Measurements from ENCODE around the gene MSI2.

Gene MSI2

GRCh38 chr17:57247261-57247660 is 9.1 kb upstream of the MSI2 start:
- no peak for DNase-seq

GRCh38 chr17:57247913-57248312 is 8.4 kb upstream of the MSI2 start:
- DNase-seq = no peak

DNA sequence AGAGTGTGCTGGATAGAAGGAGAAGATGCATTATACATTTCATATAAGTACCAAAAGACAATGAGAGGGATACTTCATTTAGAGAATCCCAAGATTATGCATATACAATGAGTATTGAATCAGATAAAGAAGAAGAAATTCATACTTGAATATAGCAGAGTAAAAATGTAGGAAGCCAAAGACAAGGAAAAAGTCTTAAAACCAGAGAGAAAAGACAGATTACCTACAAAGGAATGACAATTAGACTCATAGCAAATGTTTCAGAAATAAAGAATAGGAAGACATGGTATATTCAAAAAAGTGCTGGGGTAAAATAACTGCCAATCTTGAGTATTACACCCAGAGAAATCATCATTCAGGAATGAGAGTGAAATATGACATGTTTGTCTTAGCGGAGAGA is 6.8 kb upstream of the MSI2 start:
- DNase-seq = no peak

DNA sequence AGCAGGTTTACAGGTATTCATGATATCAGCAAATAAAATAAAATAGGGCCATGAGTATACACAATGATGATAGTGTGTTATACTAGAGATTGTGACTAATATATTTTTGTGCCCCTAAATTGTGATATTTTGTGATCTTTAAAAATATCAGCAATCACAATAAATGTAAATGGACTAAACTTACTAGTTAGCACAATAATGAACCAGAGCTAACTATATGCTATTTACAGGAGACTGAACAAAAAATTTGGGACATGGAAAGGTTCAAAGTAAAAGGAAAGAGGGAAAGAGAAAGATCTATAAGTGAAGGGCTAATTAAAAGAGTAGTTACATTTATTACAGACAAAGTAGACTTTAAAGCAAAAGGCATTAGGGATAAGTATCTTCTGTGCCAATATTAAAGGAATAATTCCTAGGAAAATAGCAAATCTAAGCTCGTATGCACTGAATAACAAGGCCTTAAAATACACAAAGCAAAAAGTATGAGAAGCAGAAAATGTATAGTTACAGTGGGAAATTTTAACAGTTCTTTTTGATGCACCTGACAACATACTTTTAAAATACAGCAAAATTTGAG is 5.0 kb upstream of the MSI2 start:
- no peak for DNase-seq

GRCh38 chr17:57253362-57254065 is 2.8 kb upstream of the MSI2 start:
- no peak for DNase-seq

- DNase-seq = no peak
Observed at GRCh38 chr17:57255182-57255775, 1.0 kb upstream of the MSI2 start.

DNA sequence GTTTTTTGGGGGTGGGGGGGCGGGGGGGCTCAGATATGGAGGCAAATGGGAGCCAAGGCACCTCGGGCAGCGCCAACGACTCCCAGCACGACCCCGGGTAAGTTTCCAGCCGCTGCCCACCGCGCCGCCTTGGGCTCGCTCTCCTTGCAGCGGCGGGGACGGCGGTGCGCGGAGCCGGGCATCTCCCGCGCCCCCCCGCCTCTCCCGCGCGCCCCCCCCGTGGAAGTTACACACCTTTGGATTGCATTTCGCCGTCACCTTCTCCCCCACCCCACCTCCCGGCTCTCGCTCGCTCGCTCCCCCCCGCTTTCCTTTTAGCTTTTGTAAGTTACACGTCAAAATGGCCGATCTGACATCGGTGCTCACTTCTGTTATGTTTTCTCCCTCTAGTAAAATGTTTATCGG is 387 bp downstream of the MSI2 start:
- peak in 1 of 2 experiments; percentile 18 for DNase-seq

- DNase-seq = peak; percentile 35 to 44
Observed at GRCh38 chr17:57257195-57257894, 1.0 kb downstream of the MSI2 start.

DNA sequence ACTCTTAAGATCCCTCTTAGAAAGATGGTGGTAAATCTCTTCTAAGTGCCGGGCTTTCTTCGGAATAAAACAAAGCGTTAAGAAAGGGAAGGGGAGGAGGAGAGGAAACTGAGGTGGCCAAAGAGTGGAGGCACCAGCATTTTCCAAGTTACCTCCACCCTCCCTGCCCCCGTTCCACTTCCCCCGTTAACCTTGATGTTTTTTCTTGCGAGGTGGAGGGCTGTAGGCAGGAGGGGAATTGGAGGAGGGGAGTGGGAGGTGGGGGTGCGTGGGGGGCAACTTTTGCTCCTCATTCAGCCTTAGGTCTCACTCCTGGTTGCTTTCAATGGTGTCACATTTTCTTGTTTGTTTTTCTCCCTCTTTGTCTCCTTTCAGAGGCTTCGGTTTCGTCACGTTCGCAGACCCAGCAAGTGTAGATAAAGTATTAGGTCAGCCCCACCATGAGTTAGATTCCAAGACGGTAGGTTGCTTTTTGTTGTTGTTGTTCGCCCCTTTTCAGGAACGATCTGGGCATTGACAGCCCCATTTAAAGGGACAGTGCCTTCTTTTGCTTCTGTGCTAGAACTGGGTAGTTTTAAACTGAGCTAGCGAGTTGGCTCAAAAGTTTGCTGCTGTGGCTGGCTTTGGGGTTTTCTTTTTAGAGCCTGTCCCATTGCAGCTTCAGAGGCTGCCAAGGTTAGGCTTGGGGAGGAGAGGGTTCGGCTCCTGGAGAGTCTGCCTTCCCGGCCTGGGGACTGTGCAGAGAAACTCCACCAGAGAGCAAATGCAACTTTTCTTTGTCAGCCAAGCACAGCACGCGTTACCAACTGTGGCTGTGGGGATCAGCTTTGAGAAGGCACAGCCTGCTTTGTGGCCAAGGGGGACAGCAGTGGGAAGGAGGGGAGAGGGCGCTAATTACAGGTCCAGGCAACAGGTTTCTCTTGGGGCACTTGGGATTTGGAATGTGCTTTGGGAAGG is 1.9 kb downstream of the MSI2 start:
- peak in 1 of 2 experiments; percentile 30 for DNase-seq

DNA sequence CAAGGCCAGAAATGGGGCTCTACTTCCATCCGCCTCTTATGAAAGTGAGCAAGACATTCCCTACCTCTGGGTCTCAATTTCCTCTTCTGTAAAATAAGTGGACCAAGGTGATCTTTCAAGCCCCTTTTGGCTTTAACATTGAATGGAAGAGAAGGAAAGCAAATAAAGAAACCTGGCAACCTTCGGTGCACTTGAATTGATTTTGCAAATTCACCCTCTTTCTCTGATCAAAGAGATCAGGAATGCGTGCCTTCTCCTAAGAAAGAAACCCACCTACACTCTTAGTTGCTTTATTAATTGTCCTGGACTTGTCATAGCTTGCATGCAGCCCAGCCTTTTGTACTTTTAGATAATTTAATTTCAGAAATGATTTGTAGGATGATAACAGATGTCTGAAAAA is 3.0 kb downstream of the MSI2 start:
- DNase-seq = no peak

DNA sequence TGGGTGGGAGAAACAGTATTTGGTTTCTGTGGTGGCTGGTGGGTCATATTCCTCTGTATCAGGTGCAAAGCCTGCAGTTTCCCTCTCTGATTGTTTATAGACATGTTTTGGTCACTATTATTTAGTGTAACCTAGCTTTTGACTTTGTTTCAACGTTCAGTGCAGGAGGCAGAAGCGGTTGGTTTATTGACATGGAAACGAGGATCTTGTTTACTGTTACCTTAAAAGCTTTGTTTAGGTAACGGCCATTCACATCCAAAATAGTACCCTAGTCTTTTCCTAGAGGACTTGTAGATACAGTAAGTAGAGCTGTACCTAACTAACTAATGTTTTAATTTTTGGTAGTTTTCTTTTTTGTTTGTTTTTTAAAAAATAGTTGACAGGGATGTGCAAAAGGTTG is 3.5 kb downstream of the MSI2 start:
- DNase-seq = no peak

DNA sequence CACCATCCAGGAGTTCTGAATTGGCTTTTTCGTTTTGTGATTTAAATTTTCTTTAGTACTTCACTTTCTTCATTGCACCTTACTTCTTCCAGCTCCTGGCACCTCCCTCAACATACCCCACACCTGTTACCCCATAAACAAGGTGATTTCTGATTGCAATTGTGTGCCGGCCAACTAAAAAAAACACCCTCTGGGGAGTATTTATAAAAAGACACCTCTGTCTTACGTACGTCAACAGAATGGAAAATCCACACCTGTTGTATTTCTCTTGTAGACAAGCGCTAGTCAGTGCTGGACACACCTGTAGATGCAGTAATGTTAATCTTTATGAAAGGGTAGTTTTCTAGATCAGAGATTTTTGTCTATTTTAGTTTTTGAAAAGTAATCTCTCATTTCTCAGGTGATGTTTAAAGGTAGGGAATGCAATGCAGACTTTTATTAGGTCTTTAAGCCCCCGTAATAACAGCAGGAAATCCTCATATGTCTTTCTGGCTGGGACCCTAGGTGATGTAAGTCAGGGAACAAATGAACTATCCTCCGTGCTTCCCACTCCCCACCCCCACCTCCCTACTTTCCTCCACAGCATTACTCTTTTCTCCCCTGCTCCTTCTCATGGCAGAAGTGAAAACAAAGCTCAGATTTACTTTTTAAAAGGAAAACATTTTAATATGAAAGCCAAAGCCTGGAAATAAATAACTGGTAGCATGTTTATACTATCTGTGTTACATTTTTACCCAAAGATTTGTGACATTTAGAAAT is 4.2 kb downstream of the MSI2 start:
- DNase-seq = no peak

- no peak for DNase-seq
Observed at GRCh38 chr17:57261084-57261461, 4.8 kb downstream of the MSI2 start.

- DNase-seq = no peak
Observed at GRCh38 chr17:57262557-57262956, 6.2 kb downstream of the MSI2 start.

DNA sequence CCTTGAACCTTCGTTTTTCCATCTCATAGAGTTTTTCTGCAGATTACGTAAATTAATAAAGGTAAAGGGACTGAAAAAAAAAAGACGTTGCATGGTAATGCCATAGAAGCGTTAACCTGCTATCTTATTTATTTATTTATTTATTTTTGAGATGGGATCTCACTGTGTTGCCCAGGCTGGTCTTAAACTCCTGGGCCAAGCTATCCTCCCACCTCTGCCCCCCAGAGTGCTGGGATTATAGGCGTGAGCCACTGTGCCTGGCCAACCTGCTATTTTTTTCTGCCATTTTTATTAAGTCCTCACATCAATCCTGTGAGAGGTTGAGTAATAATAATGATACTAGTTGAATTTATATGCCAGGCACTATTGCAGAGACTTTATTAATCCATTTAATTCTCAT is 7.9 kb downstream of the MSI2 start:
- DNase-seq = no peak

DNA sequence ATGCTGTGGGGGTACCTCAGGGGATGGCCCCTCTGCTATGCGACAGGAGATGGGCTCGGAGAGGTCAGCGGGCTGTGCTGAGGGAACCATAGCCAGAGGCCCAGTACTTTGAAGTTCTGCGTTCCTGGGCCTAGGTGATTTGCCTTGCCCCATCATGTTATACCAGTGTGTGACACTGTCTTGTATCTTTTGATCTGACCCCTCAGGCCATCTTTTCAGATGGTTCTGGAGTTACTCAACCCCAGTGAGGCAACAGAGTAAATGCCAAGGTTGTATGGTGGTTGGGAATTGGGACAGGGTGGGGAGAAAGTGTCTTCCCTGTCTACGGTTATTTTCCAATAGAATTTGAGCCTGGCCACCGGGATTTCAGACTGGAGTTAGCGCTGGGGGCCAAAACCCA is 8.5 kb downstream of the MSI2 start:
- no peak for DNase-seq

DNA sequence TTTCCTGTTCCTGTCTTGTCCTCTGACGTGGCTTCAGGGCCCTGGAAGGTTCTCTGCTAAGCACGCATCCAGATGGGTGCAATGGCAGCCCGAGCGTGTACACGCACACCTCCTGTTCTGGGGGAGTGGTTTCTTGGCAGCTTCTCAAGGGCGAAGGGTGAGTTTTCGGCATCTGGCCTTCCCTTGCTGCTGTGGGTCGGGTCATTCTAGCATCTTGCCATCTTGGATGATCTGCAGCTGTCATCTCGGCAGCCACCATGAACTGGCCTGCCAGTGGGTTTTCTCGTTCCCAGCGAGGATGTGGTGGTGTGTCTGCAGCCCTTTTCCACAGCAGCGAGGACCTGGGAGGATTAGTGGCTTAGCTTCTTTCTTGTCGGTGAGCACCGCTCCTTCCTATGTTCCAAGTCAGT is 10.6 kb downstream of the MSI2 start:
- DNase-seq = no peak

GRCh38 chr17:57268181-57268580 is 11.9 kb downstream of the MSI2 start:
- DNase-seq = no peak

GRCh38 chr17:57269052-57269451 is 12.7 kb downstream of the MSI2 start:
- no peak for DNase-seq

DNA sequence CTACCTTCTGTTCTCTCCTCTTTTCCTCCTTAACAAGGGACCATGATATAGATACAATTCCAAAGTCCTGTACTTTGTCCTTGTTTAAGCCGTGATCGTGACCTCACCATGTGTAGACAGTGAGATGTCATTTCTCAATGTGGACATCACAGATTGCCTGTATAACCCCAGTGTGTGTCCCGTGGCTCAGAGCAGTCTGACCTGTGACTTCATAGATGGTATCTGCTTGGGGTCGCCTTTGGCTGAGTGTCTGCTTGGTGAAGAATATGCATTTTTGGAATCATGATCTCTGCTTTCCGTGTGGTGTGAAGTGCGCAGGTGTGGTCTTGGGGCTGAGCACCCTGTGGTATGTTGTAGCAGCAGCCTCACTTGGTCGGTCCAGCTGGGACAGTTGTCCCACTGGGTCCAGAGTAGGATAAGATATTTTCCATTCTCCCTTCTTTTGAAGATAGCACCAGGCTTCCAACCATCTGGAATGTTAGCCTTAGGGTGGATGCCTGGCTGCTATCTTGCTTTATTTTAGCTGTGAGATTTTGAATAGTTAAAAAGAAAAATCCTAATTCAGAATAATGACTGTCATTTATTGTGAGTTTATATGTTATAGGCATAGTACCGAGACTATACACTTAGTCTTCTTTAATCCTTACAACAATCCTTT is 13.4 kb downstream of the MSI2 start:
- no peak for DNase-seq

GRCh38 chr17:57270801-57271245 is 14.5 kb downstream of the MSI2 start:
- no peak for DNase-seq

Measured in Kasumi-1 (cell line).